IMR-90 (cell line): ENCODE measurements around the gene OR2F1. TPM values are rescaled to one million over a fixed set of nuclear protein-coding genes. Genes with fewer than 3 reads are reported as not detected.

ENCODE experiments used
- ATAC-seq: fragments of 200-7000 bp; cut with Tn5 transposase; 2 replicates; pipeline ENCODE4 v1.9.1; 2020; ENCODE audit warnings: low read depth, mild to moderate bottlenecking, moderate library complexity
- BruUV-seq: library from RNA; stranded (reverse); fragments of 400-500 nt; replicated peaks from 2 replicates; lab custom pipeline; 2021; lab: Mats Ljungman, UMichigan
- CTCF ChIA-PET: fragments of 300-600 bp; formaldehyde crosslinking; extraction: SDS; loops from one replicate; lab custom pipeline; 2021; ENCODE audit warnings: antibody characterized with exemption; lab: Yijun Ruan, JAX
- POLR2A ChIA-PET: fragments of 300-600 bp; sonication (Branson Sonifier 250); formaldehyde crosslinking; loops from one replicate; lab custom pipeline; 2022; ENCODE audit warnings: antibody characterized with exemption; ENCODE audit not compliant: unreplicated experiment; lab: Charles Lee
- DNase-seq: peaks from one replicate; pipeline ENCODE4 v3.0.0; 2013
- H2AFZ ChIP-seq: replicated peaks from 2 replicates; pipeline ENCODE3; 2013; ENCODE audit warnings: low read length, mild to moderate bottlenecking; ENCODE audit not compliant: poor library complexity
- H2AK5ac ChIP-seq: 2 replicates; pipeline ENCODE4 v1.6.1; 2013; ENCODE audit warnings: low read depth, low read length, inconsistent platforms
- H2AK9ac ChIP-seq: replicated peaks from 2 replicates; pipeline ENCODE3; 2013; ENCODE audit warnings: mild to moderate bottlenecking, low read depth, low read length, moderate library complexity; ENCODE audit not compliant: poor library complexity
- H2BK120ac ChIP-seq: 2 replicates; pipeline ENCODE4 v1.6.1; 2013; ENCODE audit warnings: low read depth, low read length, inconsistent platforms
- H2BK15ac ChIP-seq: 3 replicates; pipeline ENCODE4 v1.6.1; 2013; ENCODE audit warnings: low read depth, low read length, inconsistent platforms
- H2BK20ac ChIP-seq: 2 replicates; pipeline ENCODE4 v1.6.1; 2013; ENCODE audit warnings: low read depth, mild to moderate bottlenecking, inconsistent platforms, low read length, moderate library complexity
- H2BK5ac ChIP-seq: 2 replicates; pipeline ENCODE4 v1.6.1; 2013; ENCODE audit warnings: mild to moderate bottlenecking, low read depth, low read length, inconsistent platforms; ENCODE audit not compliant: poor library complexity, severe bottlenecking
- H3K14ac ChIP-seq: replicated peaks from 2 replicates; pipeline ENCODE4 v1.6.1; 2013; ENCODE audit warnings: low read depth, low read length, inconsistent platforms
- H3K18ac ChIP-seq: 2 replicates; pipeline ENCODE4 v1.6.1; 2013; ENCODE audit warnings: low read depth, low read length, control low read depth
- H3K23ac ChIP-seq: 2 replicates; pipeline ENCODE4 v1.6.1; 2013; ENCODE audit warnings: low read depth, low read length, inconsistent platforms
- H3K27ac ChIP-seq: 2 replicates; pipeline ENCODE4 v1.5.1; 2013; ENCODE audit warnings: mild to moderate bottlenecking, control low read depth, low read length; ENCODE audit not compliant: insufficient read depth
- H3K27me3 ChIP-seq: 2 replicates; pipeline ENCODE4 v1.6.1; 2013; ENCODE audit warnings: low read length; ENCODE audit not compliant: control insufficient read depth, insufficient read depth
- H3K36me3 ChIP-seq: 2 replicates; pipeline ENCODE4 v1.6.1; 2013; ENCODE audit warnings: low read length, mixed read lengths; ENCODE audit not compliant: control insufficient read depth, insufficient read depth
- H3K4ac ChIP-seq: 2 replicates; pipeline ENCODE4 v1.6.1; 2013; ENCODE audit warnings: low read depth, low read length, inconsistent platforms
- H3K4me1 ChIP-seq: 2 replicates; pipeline ENCODE4 v1.6.1; 2013; ENCODE audit warnings: low read length, mixed read lengths; ENCODE audit not compliant: control insufficient read depth, insufficient read depth
- H3K4me2 ChIP-seq: 2 replicates; pipeline ENCODE4 v1.6.1; 2013; ENCODE audit warnings: low read depth, mild to moderate bottlenecking, control low read depth, low read length, moderate library complexity
- H3K4me3 ChIP-seq: 2 replicates; pipeline ENCODE4 v1.5.1; 2013; ENCODE audit warnings: low read depth, mild to moderate bottlenecking, control low read depth, low read length, moderate library complexity; ENCODE audit not compliant: insufficient read depth
- H3K56ac ChIP-seq: 2 replicates; pipeline ENCODE4 v1.6.1; 2013; ENCODE audit warnings: low read length, inconsistent platforms; ENCODE audit not compliant: insufficient read depth; ENCODE audit errors: extremely low read depth
- H3K79me1 ChIP-seq, 2 experiments: 2 replicates each; pipeline ENCODE4 v1.6.1; 2013; ENCODE audit warnings: low read length in 2 of 2, inconsistent platforms in 1 of 2, low read depth in 1 of 2
- H3K9ac ChIP-seq: 2 replicates; pipeline ENCODE4 v1.6.1; 2013; ENCODE audit warnings: low read depth, low read length, control low read depth
- H3K9me1 ChIP-seq: 2 replicates; pipeline ENCODE4 v1.6.1; 2013; ENCODE audit warnings: low read length, inconsistent platforms; ENCODE audit not compliant: insufficient read depth
- H3K9me3 ChIP-seq: 2 replicates; pipeline ENCODE4 v1.6.1; 2013; ENCODE audit warnings: low read length; ENCODE audit not compliant: control insufficient read depth, insufficient read depth
- H4K20me1 ChIP-seq: 2 replicates; pipeline ENCODE4 v1.6.1; 2013; ENCODE audit warnings: low read length, inconsistent platforms; ENCODE audit not compliant: insufficient read depth
- H4K5ac ChIP-seq: 2 replicates; pipeline ENCODE4 v1.6.1; 2013; ENCODE audit warnings: mild to moderate bottlenecking, low read depth, low read length, control low read depth
- H4K8ac ChIP-seq, 2 experiments: 2 replicates each; pipeline ENCODE4 v1.6.1; 2013; ENCODE audit warnings: low read depth in 2 of 2, low read length in 2 of 2, control low read depth in 1 of 2, inconsistent platforms in 1 of 2
- H4K91ac ChIP-seq: 2 replicates; pipeline ENCODE4 v1.6.1; 2013; ENCODE audit warnings: low read depth, low read length, inconsistent platforms; ENCODE audit not compliant: insufficient read depth
- BHLHE40 ChIP-seq: fragments of 150-350 bp; IDR thresholded peaks from 2 replicates; pipeline ENCODE4 v1.6.1; 2016; ENCODE audit warnings: mild to moderate bottlenecking, low read depth, low read length
- ELK1 ChIP-seq: fragments of 150-350 bp; IDR thresholded peaks from 2 replicates; pipeline ENCODE4 v1.6.1; 2016; ENCODE audit warnings: low read depth, mild to moderate bottlenecking, low read length, moderate library complexity, borderline replicate concordance
- MAFK ChIP-seq: IDR thresholded peaks from 2 replicates; pipeline ENCODE4 v1.6.1; 2012; ENCODE audit warnings: low read depth, low read length, improper control_type of control experiment
- MXI1 ChIP-seq: IDR thresholded peaks from 2 replicates; pipeline ENCODE4 v1.6.1; 2012; ENCODE audit warnings: low read depth, mild to moderate bottlenecking, low read length, moderate library complexity, borderline replicate concordance
- POLR2A ChIP-seq: IDR thresholded peaks from 2 replicates; pipeline ENCODE4 v1.6.1; 2012; ENCODE audit warnings: mild to moderate bottlenecking, low read depth, low read length
- RCOR1 ChIP-seq: IDR thresholded peaks from 2 replicates; pipeline ENCODE4 v1.6.1; 2012; ENCODE audit warnings: mild to moderate bottlenecking, low read length, improper control_type of control experiment; ENCODE audit not compliant: insufficient replicate concordance
- SMC3 ChIP-seq: fragments of 150-350 bp; IDR thresholded peaks from 2 replicates; pipeline ENCODE4 v1.6.1; 2016; ENCODE audit warnings: low read depth, mild to moderate bottlenecking, antibody characterized with exemption, low read length, moderate library complexity
- USF2 ChIP-seq: fragments of 150-350 bp; IDR thresholded peaks from 2 replicates; pipeline ENCODE4 v1.6.1; 2017; ENCODE audit warnings: mild to moderate bottlenecking, antibody characterized with exemption, low read length, low read depth
- WGBS, 2 experiments: methylation state at CpG; one replicate each; pipeline versions ENCODE4 v1.1.5 to v1.1.7; 2013; ENCODE audit warnings: missing lambda C conversion rate in 2 of 2; ENCODE audit not compliant: insufficient read length in 1 of 2; ENCODE audit errors: extremely low coverage in 2 of 2; 5-methylcytosine and 5-hydroxymethylcytosine counted together
- dilution Hi-C: fragments of 300-500 bp; cut with HindIII; formaldehyde crosslinking; loops from one replicate; pipeline ENCODE4 v1.14.3; 2018; ENCODE audit warnings: low sequenced_read_pairs; ENCODE audit not compliant: unreplicated experiment
- in situ Hi-C: fragments of 300-500 bp; cut with MboI; formaldehyde crosslinking; loops from 3 replicates; pipeline ENCODE4 v1.14.3; 2019; ENCODE audit warnings: low sequenced_read_pairs, inconsistent platforms, mixed read lengths
- intact Hi-C: fragments of 100-400 bp; cut with micrococcal nuclease; formaldehyde crosslinking; loops from 2 replicates; pipeline ENCODE4 v1.10.0; 2022
- polyA plus RNA-seq, 3 experiments: library from polyadenylated mRNA; depleted of rRNA; stranded (reverse); fragments of >200 nt; gene quantifications; 2 replicates each; pipeline ENCODE4 v1.2.3, GENCODE V29; 2012; ENCODE audit warnings: low replicate concordance in 1 of 3
- total RNA-seq: library from RNA; depleted of rRNA; stranded (reverse); fragments of >200 nt; gene quantifications from 2 replicates; pipeline ENCODE4 v1.2.3, GENCODE V29; 2012

Gene OR2F1
- total and polyA plus RNA-seq, 2 of the 4 experiments (the other 2 are of a cell fraction): not detected

- CTCF ChIA-PET: no interaction called here
- Histone ChIP-seq H2AK9ac (no peak overlapping the region), H3K18ac (no peak overlapping the region), H2BK5ac (no peak overlapping the region), H3K27me3 (no peaks in the 10 kb centered on the region), H4K91ac (no peak overlapping the region), H3K4me3 (no peak overlapping the region), H4K20me1 (no peaks in the 10 kb centered on the region), H2BK20ac (no peak overlapping the region), H3K23ac (no peak overlapping the region), H2BK15ac (no peak overlapping the region), H3K4ac (no peak overlapping the region), H4K8ac (no peak overlapping the region), H3K56ac (no peak overlapping the region), H3K9ac (no peak overlapping the region), H2AK5ac (no peak overlapping the region), H3K79me1 (no peaks in the 10 kb centered on the region), H3K4me2 (no peak overlapping the region), H3K9me3 (no peaks in the 10 kb centered on the region), H3K4me1 (peaks cover 2% of the 10 kb centered on the region; the same call in 1 of the 2 replicates), H3K14ac (no peak overlapping the region), H3K9me1 (no peaks in the 10 kb centered on the region), H3K36me3 (no peaks in the 10 kb centered on the region), H2BK120ac (no peak overlapping the region), H3K27ac (no peak overlapping the region), H2AFZ (no peak overlapping the region), H4K5ac (no peak overlapping the region)
- in situ Hi-C loops (no loop called here), intact Hi-C loops (no loop called here), dilution Hi-C loops (no loop called here)
- POLR2A ChIA-PET: no interaction called here
- no peak for TF ChIP-seq MAFK
- no peak for TF ChIP-seq ELK1
- no peak for TF ChIP-seq MXI1
- no peak for TF ChIP-seq USF2
- TF ChIP-seq POLR2A: no peak
- TF ChIP-seq RCOR1: no peak
- no peak for TF ChIP-seq BHLHE40
- TF ChIP-seq SMC3: no peak
- ATAC-seq (peak; percentile 55; the same call in 1 of the 2 replicates), DNase-seq (no peak)
- WGBS, 2 experiments: no CpG with 5 or more reads among the region's 4 CpGs
- no TSS peak for BruUV-seq
These were observed 19.8 kb downstream of the OR2F1 start for GRCh38 chr7:143974459-143974858.
